ENCODE data around the gene ZNF280D.

Gene ZNF280D

GRCh38 chr15:56628893-56629532, 104.3 kb downstream of the ZNF280D start:
- no peak for DNase-seq

GRCh38 chr15:56619887-56620286, 113.4 kb downstream of the ZNF280D start:
- DNase-seq, result no peak

DNA sequence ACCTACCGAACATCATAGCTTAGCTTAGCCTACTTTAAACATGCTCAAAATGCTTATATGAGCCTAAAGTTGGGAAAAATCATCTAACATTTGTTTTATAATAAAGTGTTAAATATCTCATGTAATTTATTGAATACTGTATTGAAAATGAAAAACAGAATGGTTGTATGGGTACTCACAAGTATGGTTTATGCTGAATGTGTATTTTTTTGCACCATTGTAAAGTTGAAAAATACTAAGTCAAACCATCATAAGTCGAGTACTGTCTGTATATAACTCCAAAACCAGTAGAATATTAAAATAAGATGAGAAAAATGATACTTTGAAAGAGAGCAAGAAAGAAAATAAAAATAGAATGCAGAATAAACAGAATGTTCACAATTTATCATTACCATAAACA, 115.7 kb downstream of the ZNF280D start:
- DNase-seq, result no peak

GRCh38 chr15:56616551-56616950, 116.8 kb downstream of the ZNF280D start:
- DNase-seq, result no peak

GRCh38 chr15:56613811-56614210, 119.5 kb downstream of the ZNF280D start:
- no peak for DNase-seq

DNA sequence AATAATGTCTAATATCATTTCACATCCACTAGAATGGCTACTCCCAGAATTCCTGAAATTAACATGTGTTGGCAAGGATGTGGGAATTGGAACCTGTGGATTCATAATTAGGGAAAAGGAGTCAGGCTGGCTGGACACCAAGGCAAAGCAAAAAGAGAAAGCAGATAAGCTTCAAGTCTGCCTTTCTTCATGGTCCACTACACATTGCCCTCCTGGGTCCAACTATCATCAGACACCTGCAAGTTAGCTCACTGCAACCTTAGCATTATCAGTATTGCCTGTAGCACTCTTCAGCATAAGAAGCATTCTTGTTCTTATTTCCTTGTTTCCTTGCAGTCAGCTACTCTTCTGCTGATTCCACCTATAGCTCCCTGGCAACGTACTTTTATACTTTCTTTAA, 124.3 kb downstream of the ZNF280D start:
- DNase-seq, result peak; percentile 5

GRCh38 chr15:56608140-56608778, 125.0 kb downstream of the ZNF280D start:
- DNase-seq, result no peak

- no peak for DNase-seq
Measured at GRCh38 chr15:56602253-56602652, 131.1 kb downstream of the ZNF280D start.

DNA sequence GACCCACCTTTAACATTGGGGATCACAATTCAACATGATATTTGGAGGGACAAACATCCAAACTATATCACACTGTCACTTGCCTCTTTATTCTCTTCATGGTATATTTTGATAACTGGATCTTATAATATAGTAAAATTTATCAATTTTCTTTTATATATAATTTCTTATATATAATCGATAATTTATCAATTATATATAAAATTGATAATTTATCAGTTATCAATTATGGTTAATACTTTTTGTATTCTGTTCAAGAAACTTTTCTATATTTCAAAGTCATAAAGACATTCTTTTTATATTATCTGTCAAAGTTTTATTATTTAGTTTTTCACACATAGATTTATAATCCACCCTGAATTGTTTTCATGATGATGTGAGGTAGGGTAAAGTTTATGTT, 132.9 kb downstream of the ZNF280D start:
- no peak for DNase-seq

- no peak for DNase-seq
Measured at GRCh38 chr15:56598991-56599390, 134.3 kb downstream of the ZNF280D start.

DNA sequence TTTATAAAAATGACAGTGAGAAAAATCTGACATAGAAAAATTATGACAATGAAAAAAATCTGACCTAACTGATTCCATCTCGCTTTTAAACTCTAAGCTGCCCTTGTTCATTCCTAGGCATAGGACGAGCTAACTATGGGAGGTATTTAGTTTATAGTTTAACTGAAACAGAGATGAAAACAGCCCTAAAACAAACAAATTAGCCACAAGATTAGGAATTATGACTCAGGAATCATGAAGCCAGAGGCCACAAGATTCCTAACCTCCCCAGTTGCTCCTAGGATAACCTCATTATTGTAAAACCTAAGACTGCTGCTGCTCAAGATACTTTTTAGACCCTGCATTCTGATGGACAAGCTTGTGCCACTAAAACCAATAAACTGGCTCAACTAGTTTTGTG, 145.6 kb downstream of the ZNF280D start:
- no peak for DNase-seq

DNA sequence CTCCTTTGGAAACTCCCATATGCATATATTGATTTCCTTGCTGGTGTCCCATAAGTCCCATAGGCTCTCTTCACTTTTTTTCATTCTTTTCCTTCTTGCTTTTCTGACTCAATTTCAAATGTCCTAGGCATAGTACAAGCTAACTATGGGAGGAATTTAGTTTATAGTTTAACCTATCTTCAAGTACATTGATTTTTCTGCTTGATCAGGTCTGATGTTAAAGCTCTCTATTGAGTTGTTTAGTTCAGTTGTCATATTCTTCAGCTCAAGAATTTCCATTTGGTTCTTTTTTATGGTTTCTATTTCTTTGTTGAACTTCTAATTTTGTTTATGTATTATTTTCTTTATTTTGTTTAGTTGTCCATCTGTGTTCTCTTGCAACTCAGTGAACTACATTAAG, 147.1 kb downstream of the ZNF280D start:
- no peak for DNase-seq

DNA sequence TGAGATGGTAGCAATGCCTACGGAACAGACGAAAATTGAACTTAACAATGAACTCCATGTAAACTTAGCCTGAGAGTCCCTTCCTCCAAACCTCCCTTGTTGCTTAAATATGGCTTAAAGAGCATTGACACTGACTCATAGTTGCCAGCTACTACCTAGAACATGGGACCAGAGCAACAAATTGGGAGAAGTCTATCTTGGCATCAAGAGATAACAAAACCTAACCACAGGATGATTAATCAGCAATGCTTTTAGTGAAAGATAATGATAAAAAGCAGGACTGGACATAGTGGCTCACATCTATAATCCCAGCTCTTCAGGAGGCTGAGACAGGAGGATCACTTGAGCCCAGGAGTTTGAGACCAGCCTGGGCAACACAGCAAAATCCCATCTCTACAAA, 150.5 kb downstream of the ZNF280D start:
- DNase-seq, result no peak
